Central memory CD8-positive, alpha-beta T cell (primary cell): ENCODE measurements around the gene SOD2.

ENCODE experiments used
- ATAC-seq: fragments of 150-1000 bp; cut with Tn5 transposase; replicated peaks from 2 replicates; pipeline ENCODE4 v1.10.0; 2022; ENCODE audit warnings: mild to moderate bottlenecking, moderate FRiP score, moderate number of reproducible peaks; ENCODE audit not compliant: poor library complexity, severe bottlenecking; ENCODE audit errors: extremely low read depth
- DNase-seq, 2 donors: peaks; one replicate each; pipeline ENCODE4 v3.0.0; 2021; ENCODE audit warnings: low spot score in 2 of 2
- H3K27ac Mint-ChIP-seq: one replicate; pipeline ENCODE4 v1.8.0; 2022; ENCODE audit warnings: low read depth, mild to moderate bottlenecking, moderate library complexity, mixed read lengths
- H3K27me3 Mint-ChIP-seq: one replicate; pipeline ENCODE4 v1.8.0; 2022; ENCODE audit warnings: mixed read lengths
- H3K36me3 Mint-ChIP-seq: one replicate; pipeline ENCODE4 v1.8.0; 2022; ENCODE audit warnings: mild to moderate bottlenecking, moderate library complexity, mixed read lengths; ENCODE audit not compliant: insufficient read depth
- H3K4me1 Mint-ChIP-seq: one replicate; pipeline ENCODE4 v1.8.0; 2022; ENCODE audit warnings: mixed read lengths
- H3K4me3 Mint-ChIP-seq: one replicate; pipeline ENCODE4 v1.8.0; 2022; ENCODE audit warnings: mild to moderate bottlenecking, moderate library complexity, mixed read lengths
- H3K9me3 Mint-ChIP-seq: one replicate; pipeline ENCODE4 v1.8.0; 2022; ENCODE audit warnings: mixed read lengths

SOD2 gene

GRCh38 chr6:159688266-159688905 lies 4.7 kb downstream of the SOD2 start:
- Mint-ChIP-seq H3K4me3 (no peak overlapping the region), H3K36me3 (peaks cover 52% of the 10 kb centered on the region), H3K27me3 (no peaks in the 10 kb centered on the region), H3K4me1 (peaks cover 28% of the 10 kb centered on the region), H3K27ac (peak overlapping the region; percentile 35), H3K9me3 (no peaks in the 10 kb centered on the region)
- DNase-seq, result no peak
- ATAC-seq, result no peak

GRCh38 chr6:159687341-159687740 lies 5.7 kb downstream of the SOD2 start:
- Mint-ChIP-seq H3K27ac (no peak overlapping the region), H3K4me1 (peaks cover 26% of the 10 kb centered on the region), H3K4me3 (no peak overlapping the region), H3K36me3 (peaks cover 52% of the 10 kb centered on the region), H3K9me3 (no peaks in the 10 kb centered on the region), H3K27me3 (no peaks in the 10 kb centered on the region)
- DNase-seq, result no peak
- no peak for ATAC-seq

GRCh38 chr6:159686703-159687102 lies 6.3 kb downstream of the SOD2 start:
- DNase-seq (no peak), ATAC-seq (no peak)
- H3K36me3 Mint-ChIP-seq, result peaks cover 48% of the 10 kb centered on the region
- no peak overlapping the region for H3K27ac Mint-ChIP-seq
- no peaks in the 10 kb centered on the region for H3K27me3 Mint-ChIP-seq
- H3K9me3 Mint-ChIP-seq, result no peaks in the 10 kb centered on the region
- H3K4me3 Mint-ChIP-seq, result no peak overlapping the region
- peaks cover 22% of the 10 kb centered on the region for H3K4me1 Mint-ChIP-seq

- ATAC-seq, result no peak
- Mint-ChIP-seq H3K4me1 (peaks cover 21% of the 10 kb centered on the region), H3K9me3 (no peaks in the 10 kb centered on the region), H3K4me3 (no peak overlapping the region), H3K36me3 (peaks cover 50% of the 10 kb centered on the region), H3K27ac (no peak overlapping the region), H3K27me3 (no peaks in the 10 kb centered on the region)
- DNase-seq, result no peak
Observed at GRCh38 chr6:159686040-159686439, 7.0 kb downstream of the SOD2 start.

GRCh38 chr6:159684013-159684304 lies 9.1 kb downstream of the SOD2 start:
- H3K9me3 Mint-ChIP-seq, result no peaks in the 10 kb centered on the region
- DNase-seq, result no peak
- H3K4me3 Mint-ChIP-seq, result no peak overlapping the region
- no peak overlapping the region for H3K27ac Mint-ChIP-seq
- ATAC-seq, result no peak
- peaks cover 57% of the 10 kb centered on the region for H3K36me3 Mint-ChIP-seq
- no peaks in the 10 kb centered on the region for H3K27me3 Mint-ChIP-seq
- H3K4me1 Mint-ChIP-seq, result peaks cover 19% of the 10 kb centered on the region

GRCh38 chr6:159682810-159683209 lies 10.2 kb downstream of the SOD2 start:
- Mint-ChIP-seq H3K4me1 (peaks cover 11% of the 10 kb centered on the region), H3K9me3 (no peaks in the 10 kb centered on the region), H3K36me3 (peaks cover 52% of the 10 kb centered on the region), H3K27me3 (no peaks in the 10 kb centered on the region), H3K27ac (no peak overlapping the region), H3K4me3 (no peak overlapping the region)
- DNase-seq, result no peak
- ATAC-seq, result no peak

GRCh38 chr6:159682295-159682694 lies 10.7 kb downstream of the SOD2 start:
- H3K9me3 Mint-ChIP-seq, result no peaks in the 10 kb centered on the region

GRCh38 chr6:159681191-159681880 lies 11.7 kb downstream of the SOD2 start:
- no peaks in the 10 kb centered on the region for H3K9me3 Mint-ChIP-seq
- H3K4me3 Mint-ChIP-seq, result no peak overlapping the region
- no peaks in the 10 kb centered on the region for H3K27me3 Mint-ChIP-seq
- H3K36me3 Mint-ChIP-seq, result peaks cover 40% of the 10 kb centered on the region
- no peak for ATAC-seq
- no peak for DNase-seq
- peaks cover 11% of the 10 kb centered on the region for H3K4me1 Mint-ChIP-seq
- peak overlapping the region; percentile 54 for H3K27ac Mint-ChIP-seq

More at GRCh38 chr6:159682295-159682694, 10.7 kb downstream of the SOD2 start:
- Mint-ChIP-seq H3K27me3 (no peaks in the 10 kb centered on the region), H3K4me1 (peaks cover 11% of the 10 kb centered on the region), H3K27ac (no peak overlapping the region), H3K36me3 (peaks cover 48% of the 10 kb centered on the region), H3K4me3 (no peak overlapping the region)
- ATAC-seq (no peak), DNase-seq (no peak)

GRCh38 chr6:159680104-159680503 lies 12.9 kb downstream of the SOD2 start:
- no peaks in the 10 kb centered on the region for H3K27me3 Mint-ChIP-seq
- H3K36me3 Mint-ChIP-seq, result peaks cover 29% of the 10 kb centered on the region
- DNase-seq, result no peak
- H3K4me3 Mint-ChIP-seq, result no peak overlapping the region
- H3K27ac Mint-ChIP-seq, result no peak overlapping the region
- ATAC-seq, result no peak
- H3K4me1 Mint-ChIP-seq, result peaks cover 11% of the 10 kb centered on the region
- H3K9me3 Mint-ChIP-seq, result no peaks in the 10 kb centered on the region

GRCh38 chr6:159679091-159680077 lies 13.7 kb downstream of the SOD2 start:
- DNase-seq, result no peak
- ATAC-seq, result no peak
- no peaks in the 10 kb centered on the region for H3K27me3 Mint-ChIP-seq
- H3K27ac Mint-ChIP-seq, result no peak overlapping the region
- no peaks in the 10 kb centered on the region for H3K9me3 Mint-ChIP-seq
- H3K4me3 Mint-ChIP-seq, result no peak overlapping the region
- peaks cover 25% of the 10 kb centered on the region for H3K36me3 Mint-ChIP-seq
- peaks cover 11% of the 10 kb centered on the region for H3K4me1 Mint-ChIP-seq

GRCh38 chr6:159678574-159678973 lies 14.5 kb downstream of the SOD2 start:
- Mint-ChIP-seq H3K4me3 (no peak overlapping the region), H3K27ac (no peak overlapping the region), H3K27me3 (no peaks in the 10 kb centered on the region), H3K4me1 (peaks cover 16% of the 10 kb centered on the region), H3K9me3 (no peaks in the 10 kb centered on the region), H3K36me3 (peaks cover 22% of the 10 kb centered on the region)
- no peak for DNase-seq
- ATAC-seq, result no peak

- no peak for DNase-seq
- peaks cover 20% of the 10 kb centered on the region for H3K4me1 Mint-ChIP-seq
- H3K27me3 Mint-ChIP-seq, result no peaks in the 10 kb centered on the region
- no peak for ATAC-seq
- no peak overlapping the region for H3K4me3 Mint-ChIP-seq
- H3K36me3 Mint-ChIP-seq, result peaks cover 17% of the 10 kb centered on the region
- H3K9me3 Mint-ChIP-seq, result no peaks in the 10 kb centered on the region
- H3K27ac Mint-ChIP-seq, result no peak overlapping the region
Observed at GRCh38 chr6:159677506-159678165, 15.4 kb downstream of the SOD2 start.
